Measurements from ENCODE around the gene POU3F2.
A peak's percentile ranks its signal among the peaks of the same experiment; 100 is the strongest.

The POU3F2 gene

DNA sequence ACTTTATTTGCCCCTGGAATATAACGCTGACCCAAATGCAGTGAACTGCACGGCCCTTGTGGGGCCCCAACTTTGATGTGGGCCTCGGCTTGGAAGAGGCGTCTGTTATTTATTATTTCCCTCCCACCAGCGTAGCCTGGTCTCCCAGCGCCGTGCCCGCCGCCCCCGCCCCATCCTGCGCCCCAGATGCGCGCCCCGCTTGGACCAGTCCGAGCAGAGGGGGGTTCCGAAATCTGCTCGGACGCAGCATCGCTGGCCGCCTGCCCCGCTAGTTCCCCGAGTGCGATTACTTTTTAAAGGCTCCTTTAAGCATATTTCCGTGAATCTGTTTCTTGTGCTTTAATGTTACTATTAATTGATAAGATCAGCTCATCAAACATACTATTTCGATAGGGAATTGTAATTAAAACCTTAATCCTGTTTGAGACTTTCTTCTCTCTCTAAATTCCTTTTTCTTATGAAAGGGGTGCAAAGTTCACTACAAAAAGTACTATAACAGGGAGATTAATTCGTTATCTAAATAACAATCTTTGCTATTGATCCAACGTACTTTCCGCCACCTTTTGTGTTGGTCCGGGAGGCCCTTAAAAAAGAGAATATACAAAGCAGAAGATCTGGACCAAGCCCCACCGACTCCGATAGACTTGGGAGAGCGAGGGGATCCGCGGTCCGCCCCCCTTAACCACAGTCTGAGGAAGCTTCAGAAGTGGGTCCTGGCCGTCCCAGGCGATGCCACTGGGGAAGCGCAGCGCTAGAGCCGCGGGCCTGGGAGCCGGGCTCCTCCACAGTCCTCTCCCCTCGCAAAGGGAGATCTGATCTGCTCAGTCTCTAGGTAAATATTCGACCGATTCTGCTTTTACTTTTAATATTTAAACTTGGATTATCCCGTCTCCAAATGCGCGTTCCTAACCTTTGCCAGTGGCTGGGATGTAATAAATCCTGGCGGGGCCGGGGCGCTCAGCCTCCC is 10.2 kb downstream of the POU3F2 start:
- DNase-seq, result no peak

DNA sequence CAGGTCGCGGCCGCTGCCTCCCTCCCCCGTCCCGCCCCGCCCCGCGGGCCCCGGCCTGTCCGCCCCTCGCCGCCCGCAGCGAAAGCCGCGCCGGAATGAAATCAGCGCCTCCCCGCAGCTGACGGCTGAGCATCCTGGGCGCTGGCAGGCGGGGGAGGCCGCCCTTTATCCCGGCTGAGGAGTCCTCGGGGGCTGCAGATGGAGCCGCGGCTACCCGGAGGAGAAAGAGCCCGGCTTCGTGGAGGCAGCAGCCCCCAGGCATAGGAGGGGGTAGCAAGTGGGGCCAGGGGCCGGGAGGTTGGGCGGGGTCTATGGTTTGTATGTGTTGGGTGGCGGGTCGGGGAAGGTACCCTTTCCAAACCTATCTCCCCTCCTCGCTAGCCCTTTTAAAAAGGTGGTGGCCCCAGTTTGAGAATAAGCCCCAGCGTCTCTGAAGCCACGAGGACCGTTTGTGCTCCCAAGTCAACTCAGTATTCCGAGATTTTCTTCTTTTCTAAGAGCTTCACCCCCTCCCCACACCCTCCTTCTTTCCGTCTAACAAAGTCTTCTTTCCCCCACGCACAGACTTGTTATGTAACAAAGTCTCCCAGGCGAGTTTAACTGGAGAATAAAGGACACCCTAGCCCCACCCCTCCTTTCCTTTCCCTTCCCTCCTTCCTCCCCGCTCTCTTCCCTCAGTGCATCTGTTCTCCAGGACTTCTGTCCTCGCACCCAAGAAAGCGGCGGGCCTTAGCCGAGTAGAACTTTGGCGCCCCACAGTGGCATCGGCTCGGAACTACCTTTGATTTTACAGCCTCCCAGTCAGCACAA is 11.0 kb downstream of the POU3F2 start:
- peak; percentile 59 for DNase-seq

- DNase-seq, result no peak
Measured at GRCh38 chr6:98846021-98846380, 11.6 kb downstream of the POU3F2 start.

DNA sequence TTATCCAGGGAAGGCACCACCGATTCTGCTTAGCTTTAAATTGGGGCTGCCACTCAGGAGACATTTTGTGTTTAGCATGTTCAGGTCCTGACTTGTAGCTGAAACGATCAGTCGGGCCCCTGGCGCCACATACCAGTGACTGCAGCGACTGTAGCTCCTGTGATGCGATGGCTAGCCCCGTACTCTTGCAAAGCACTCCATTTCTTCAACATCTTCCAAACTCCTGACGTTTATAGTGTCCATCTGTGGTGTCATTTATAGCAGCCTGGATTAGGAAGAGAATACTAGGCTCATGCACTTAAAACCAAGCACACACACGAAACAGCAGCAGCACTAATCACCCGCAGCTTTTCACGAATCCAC is 13.0 kb downstream of the POU3F2 start:
- DNase-seq, result no peak

- DNase-seq, result no peak
Measured at GRCh38 chr6:98847779-98848538, 13.6 kb downstream of the POU3F2 start.

- no peak for DNase-seq
Measured at GRCh38 chr6:98848539-98849242, 14.3 kb downstream of the POU3F2 start.

GRCh38 chr6:98864497-98864896 is 30.1 kb downstream of the POU3F2 start:
- no peak for DNase-seq

- DNase-seq, result no peak
Measured at GRCh38 chr6:98871057-98871456, 36.7 kb downstream of the POU3F2 start.

DNA sequence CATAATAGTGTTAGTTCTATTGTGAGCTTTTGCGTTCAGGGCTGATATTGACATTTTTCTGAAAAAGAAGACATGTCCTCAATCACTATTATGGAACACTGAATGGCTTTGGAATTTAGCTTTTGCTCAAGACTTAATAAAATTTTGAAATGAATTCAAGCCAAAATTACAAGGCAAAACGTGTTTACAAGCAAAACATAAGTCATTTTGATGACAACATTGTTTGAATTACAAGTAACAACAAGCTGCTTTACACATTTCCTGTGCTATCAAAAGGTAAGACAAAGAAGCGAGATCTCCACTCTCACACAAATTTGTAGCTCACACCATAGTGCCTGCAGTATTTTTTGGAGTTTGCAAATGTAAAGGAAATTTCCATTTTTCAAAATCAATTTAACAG is 37.4 kb downstream of the POU3F2 start:
- DNase-seq, result no peak

DNA sequence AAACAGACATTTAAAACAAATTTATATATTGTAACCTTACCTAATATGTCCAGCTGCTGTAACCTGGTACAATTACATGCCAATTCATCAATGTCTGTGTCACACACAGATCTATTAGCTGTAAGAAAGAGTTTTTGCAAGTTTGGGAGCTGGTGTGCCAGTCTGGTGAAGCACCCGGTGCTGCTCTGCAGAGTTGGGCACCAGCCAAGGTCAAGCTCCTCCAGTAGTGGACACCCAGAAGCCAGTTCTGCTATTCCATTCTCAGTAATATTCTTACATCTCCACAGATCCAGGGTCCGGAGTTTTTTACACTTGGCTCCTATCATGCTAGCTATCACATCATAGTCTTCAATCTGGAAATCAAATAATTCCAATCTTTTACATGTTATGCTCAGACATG is 41.0 kb downstream of the POU3F2 start:
- DNase-seq, result no peak

GRCh38 chr6:98877250-98877649 is 42.9 kb downstream of the POU3F2 start:
- no peak for DNase-seq

DNA sequence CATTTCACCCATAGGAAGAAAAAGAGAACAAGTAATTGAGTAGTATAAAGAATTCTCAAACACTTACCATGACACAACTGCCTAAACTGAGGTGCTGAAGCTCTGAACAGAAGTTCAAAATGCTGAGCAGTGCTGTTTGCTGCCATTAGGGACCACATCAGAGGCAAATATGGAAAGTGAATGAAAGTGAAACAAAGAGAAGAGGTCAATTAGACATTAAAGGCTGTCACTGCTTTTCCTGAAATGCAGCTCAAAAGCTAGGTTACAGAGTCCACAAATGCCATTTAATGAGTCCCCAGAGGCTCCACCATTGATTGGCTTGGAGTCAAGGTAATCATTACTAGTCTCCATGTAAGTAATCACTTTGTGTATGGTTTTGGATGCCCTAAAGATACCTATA is 46.1 kb downstream of the POU3F2 start:
- peak; percentile 8 for DNase-seq

DNA sequence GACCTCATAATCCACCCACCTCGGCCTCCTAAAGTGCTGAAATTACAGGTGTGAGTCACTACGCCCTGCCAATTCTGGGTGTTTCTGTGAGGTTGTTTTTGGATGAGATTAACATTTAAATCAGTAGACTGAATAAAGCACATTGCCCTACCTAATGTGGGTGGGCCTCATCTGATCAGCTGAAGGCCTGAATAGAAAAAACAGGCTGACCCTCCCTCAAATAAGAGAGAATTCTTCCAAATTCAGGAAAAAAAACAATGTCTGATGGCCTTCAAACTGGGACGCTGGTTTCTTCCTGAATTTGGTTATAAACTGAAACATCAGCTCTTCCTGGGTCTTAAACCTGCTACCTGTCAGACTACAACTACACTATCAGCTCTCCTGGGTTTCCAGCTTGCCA is 51.0 kb downstream of the POU3F2 start:
- DNase-seq, result no peak

DNA sequence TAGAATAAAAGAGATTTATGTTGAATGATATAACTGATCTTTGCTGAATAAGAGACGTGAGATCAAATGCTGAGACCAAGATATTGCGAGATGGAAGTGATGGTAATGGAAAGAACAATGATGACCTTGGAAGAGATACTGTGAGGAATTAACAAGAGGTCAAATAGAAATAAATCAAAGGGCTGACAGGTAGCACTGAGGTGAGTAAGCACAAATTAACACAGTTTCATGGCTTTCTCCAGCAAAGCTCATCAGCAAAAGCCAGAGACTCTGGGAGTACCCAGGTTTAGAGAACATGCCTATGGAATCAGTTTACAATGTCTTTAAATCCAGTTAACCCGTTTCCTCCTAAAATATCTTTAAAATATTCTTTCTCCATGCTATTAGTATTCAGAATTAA is 53.3 kb downstream of the POU3F2 start:
- DNase-seq, result no peak
